GM18499 (cell line): ENCODE results near the gene CBX3.
"Not testable (repeated sequence)": the region's sequence is repeated elsewhere in the genome, so short reads cannot be mapped to it uniquely, and the experiment has no call there.

ENCODE experiments used
- ATAC-seq: cut with Tn5 transposase; IDR thresholded peaks from one replicate; pipeline ENCODE4 v1.9.1; 2021; ENCODE audit warnings: moderate number of reproducible peaks; ENCODE audit not compliant: insufficient read depth, unreplicated experiment

The CBX3 gene

DNA sequence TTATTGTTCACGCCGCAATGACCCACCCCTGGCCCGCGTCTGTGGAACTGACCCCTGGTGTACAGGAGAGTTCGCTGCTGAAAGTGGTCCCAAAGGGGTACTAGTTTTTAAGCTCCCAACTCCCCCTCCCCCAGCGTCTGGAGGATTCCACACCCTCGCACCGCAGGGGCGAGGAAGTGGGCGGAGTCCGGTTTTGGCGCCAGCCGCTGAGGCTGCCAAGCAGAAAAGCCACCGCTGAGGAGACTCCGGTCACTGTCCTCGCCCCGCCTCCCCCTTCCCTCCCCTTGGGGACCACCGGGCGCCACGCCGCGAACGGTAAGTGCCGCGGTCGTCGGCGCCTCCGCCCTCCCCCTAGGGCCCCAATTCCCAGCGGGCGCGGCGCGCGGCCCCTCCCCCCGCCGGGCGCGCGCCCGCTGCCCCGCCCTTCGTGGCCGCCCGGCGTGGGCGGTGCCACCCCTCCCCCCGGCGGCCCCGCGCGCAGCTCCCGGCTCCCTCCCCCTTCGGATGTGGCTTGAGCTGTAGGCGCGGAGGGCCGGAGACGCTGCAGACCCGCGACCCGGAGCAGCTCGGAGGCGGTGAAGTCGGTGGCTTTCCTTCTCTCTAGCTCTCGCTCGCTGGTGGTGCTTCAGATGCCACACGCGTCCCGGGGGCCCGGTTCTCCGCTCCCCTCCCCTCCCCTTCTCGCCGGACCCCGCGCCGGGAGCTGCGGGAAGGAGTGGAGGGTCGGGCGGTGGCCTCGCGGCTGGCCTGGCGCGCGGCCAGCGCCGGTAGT, at the start of gene CBX3:
Gene CBX3 (plus strand): TSS at position 499 of the 772 bp plus-strand sequence. CDS start 1,254 bp downstream, outside the sequence.
- ATAC-seq = peak; percentile 22

DNA sequence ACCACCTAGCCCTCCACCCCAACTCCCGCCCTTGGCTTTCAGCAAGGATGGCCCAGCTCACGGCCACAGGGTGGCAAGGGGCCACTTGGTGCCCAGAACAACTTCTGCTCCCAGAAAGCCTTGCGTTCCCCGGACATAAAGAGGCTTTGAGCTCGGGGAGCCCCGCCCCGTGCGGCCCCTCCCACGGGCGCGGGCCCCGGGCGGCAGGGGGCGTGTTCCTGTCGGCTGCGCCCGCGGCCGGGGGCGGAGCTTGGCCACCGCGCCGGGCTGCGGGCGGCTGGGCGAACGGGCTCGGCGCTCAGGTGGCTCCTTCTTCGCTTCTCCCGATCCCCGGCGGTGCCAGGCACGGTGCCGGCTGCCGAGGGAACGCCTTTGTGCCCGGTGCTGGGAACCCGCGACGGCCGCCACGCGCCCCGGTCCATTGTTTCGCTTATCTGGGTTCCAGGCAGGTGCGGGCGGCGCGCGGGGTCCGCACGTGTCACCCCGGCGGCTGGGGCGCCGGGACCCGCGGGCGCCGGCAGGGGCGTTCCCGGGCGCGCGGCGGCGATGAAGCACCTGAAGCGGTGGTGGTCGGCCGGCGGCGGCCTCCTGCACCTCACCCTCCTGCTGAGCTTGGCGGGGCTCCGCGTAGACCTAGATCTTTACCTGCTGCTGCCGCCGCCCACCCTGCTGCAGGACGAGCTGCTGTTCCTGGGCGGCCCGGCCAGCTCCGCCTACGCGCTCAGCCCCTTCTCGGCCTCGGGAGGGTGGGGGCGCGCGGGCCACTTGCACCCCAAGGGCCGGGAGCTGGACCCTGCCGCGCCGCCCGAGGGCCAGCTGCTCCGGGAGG, 49.4 kb upstream of the CBX3 start, which contains the start of gene NFE2L3:
Gene NFE2L3 (plus strand): TSS at position 246 of the 829 bp plus-strand sequence. CDS start 301 bp downstream, at position 547.
- ATAC-seq = peak; percentile 37

DNA sequence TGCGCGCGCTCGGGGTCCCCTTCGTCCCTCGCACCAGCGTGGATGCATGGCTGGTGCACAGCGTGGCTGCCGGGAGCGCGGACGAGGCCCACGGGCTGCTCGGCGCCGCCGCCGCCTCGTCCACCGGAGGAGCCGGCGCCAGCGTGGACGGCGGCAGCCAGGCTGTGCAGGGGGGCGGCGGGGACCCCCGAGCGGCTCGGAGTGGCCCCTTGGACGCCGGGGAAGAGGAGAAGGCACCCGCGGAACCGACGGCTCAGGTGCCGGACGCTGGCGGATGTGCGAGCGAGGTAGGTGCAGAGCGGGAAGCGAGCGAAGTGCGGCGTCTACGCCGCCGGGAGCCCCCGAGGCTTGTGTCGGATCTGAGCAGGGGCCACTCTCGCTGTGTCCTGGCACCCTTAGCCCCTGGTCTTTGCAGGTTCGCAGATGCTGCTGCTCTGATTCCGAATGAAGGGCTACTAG, 48.7 kb upstream of the CBX3 start:
- not testable (repeated sequence) for ATAC-seq

DNA sequence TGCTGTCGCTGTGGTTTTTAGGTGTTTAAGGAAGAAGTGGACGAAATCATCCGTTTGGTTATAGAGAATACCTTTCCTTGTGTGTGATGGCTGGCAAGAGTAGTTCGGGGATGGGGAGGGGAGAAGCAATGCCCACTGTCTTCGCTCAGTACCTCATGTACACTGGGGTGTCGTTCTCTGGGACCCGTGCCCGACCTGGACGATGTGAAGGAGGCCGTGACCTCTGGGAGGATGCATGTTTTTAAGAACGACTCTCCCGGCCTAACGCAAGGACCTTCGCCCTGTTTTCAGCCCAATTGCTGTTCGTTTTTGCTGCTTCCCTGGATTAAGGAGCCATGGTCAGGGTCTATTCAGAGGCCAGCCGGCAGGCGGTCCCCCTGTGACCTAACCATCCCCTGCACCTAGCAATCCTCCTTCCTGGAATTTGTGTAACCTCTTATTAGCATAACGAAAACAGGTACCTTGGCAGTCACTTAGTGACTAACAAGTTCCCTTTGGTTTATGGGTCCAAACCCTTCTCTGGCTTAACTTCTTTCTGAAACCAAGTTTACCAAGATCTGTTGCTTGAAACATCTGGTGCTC, 48.2 kb upstream of the CBX3 start:
- ATAC-seq = no peak

DNA sequence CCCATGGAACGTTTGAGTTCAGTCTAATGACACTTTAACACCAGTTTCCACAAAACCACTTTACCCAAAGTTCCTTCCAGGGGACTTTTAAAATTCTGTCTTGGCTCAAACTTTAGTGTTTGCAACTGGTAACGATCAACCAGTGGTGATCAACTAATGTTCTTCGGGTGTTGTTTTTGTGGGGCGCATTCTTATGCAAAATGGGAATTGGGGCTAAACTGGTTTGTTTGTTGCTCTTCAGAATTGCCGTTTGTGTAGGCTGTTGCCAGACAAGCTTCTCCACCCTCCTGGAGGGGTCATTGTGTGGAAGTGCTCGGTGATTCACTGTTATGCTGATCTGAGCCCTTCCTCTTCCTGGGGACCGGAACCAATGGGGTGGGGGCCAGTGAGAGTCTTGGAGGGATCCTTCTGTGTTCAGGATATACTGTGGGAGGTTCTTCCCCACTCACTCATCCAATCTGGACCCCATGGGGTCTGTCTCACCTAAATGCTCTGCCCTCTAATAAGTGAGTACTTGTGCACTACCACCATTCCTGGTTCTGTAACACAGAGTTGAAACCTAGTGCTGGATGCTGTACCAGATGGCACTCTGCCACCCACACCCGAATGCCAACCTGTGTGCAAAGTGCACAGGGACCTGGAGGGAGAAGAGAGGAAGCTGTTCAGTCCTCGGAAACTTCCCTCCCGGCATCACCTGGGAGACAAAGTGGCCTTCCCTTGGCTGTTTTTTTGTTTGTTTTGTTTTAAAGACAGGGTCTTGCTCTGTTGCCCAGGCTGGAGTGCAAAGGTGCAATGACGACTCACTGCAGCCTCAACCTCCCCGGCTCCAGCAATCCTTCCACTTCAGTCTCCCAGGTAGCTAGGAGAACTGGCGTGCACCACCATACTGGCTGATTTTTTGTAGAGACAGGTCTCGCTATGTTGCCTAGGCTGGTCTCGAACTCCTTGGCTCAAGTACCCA, 47.4 kb upstream of the CBX3 start:
- no peak for ATAC-seq

DNA sequence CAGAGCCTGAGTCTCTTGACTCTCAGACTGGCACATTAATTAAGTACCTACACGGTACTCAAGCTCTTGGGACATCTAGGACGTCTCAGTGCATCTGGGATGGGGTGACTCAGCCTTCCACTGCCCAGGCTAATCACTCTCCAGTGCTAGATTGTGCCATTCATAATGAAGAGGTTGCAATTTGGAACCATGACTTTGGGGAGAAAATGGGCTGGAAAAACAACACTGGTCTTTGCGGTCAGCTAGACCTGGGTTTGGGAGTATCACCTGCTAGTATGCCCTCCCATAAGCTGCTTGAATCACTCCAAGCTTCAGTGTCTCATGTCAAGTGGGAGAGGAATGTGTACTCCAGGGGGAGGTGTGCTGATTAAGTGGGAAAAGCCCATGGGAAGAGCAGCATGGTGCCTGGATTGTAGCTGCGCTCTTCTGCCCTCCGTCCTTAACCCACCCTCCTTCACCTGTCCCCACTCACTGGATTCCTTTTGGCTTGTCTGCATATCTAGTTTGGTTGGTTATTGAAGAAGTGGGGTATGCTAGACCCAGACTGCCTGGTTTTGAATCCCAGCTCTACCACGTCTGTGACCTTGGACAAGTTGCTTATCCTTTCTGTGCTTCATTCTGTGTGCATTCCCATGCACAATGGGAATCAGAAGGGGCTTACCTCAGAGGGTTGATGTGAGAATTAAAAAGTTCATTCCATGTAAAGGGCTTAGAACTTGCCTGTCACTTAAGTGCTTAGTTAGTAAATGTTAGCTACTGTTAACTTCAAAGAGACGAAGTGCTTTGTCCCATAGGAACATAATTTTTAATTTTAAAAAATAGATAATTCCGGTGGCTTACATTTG, 45.8 kb upstream of the CBX3 start:
- no peak for ATAC-seq

DNA sequence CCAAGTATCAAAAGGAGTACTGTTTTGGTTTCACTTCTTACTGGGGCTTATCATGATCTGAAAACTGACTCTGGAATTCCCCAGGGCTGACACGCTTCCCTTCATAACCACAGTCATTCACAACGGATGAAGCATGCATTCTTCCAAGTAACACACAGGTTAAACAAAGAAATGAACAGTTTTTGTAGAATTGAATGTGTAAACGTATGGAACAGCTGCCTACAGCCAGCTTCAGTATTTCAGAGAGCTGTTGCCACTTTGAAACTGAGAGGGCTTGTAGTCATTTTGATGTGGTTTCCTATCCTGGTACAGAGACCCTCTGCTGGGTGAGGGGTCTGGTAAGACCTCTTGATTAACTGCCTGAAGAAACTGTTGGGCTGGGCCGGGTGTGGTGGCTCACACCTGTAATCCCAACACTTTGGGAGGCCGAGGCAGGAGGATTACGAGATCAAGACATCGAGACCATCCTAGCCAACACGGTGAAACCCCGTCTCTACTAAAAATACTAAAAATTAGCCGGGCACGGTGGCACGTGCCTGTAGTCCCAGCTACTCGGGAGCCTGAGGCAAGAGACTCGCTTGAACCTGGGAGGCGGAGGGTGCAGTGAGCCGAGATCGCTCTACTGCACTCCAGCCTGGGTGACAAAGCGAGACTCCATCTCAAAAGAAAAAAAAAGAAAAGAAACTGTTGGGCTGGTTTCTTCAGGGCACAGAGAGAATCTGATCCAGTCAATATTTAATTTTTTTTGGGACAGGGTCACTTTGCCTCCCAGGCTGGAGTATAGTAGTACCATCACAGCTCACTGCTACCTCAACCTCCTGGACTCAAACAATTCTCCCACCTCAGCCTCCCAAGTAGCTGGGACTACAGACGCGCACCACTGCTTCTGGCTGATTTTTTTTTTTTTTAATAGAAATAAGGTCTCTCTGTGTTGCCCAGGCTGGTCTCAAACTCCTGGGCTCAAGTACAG, 44.8 kb upstream of the CBX3 start:
- ATAC-seq = no peak

DNA sequence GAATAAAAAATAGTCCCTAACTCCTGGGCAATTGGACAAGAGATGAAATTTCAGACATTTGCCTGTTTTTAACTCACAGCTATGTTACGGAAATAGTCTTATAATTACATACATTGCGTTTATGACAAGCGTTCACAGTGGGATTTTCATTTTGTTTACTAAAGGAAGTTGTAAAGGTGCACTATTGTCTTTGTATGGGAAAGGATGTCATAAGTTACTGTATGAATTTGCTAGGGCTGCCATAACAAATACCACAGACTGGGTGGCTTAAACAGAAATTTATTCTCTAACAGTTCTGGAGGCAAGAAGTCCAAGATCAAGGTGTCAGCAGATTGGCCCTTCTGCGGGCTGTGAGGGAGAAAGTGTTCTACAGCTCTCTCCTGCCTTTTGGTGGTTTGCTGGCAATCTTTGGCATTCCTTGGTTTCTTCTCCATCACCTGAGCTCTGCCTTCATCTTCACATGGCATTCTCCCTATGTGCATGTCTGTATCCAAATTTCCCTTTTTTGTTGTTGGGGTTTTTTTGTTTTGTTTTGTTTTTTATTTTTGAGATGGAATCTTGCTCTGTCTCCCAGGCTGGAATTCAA, 43.9 kb upstream of the CBX3 start:
- ATAC-seq = no peak

DNA sequence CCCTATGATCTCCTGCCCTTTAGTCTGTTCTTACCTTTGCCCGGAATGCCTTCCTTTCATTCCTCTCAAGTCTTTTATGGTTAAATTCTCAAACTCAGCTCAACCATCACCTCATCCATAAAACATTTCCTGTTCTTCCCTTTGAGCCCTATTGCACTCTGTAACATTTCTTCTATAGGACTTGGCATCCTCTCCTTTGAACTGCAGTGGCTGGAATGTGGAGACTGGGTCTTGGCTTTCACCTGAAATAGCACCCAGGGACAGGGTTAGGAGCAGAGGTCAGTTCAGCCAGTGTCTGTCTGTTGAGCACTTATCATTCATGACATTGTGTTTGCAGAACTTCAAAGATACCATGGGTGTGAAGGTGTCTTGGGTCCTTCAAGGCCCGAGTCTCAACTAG, 42.3 kb upstream of the CBX3 start:
- no peak for ATAC-seq

DNA sequence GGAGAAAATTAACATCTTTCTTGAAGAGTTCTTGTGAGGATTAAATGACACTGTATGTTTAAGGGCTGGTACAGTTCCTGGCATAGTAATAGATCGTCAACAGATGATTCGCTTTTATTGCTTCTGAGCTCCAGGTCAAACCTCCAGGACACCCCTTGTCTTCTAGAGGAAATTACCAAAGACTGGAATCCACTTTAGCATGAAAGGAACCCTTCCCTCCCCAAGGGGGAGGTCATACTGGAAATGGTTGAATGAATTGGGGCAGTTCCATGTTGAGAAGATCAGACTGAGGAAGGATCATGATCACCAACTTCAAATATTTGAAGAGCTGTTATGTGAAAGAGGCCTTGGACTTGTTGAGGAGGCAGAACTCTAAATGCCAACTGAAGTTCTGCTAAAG, 40.6 kb upstream of the CBX3 start:
- ATAC-seq = no peak

DNA sequence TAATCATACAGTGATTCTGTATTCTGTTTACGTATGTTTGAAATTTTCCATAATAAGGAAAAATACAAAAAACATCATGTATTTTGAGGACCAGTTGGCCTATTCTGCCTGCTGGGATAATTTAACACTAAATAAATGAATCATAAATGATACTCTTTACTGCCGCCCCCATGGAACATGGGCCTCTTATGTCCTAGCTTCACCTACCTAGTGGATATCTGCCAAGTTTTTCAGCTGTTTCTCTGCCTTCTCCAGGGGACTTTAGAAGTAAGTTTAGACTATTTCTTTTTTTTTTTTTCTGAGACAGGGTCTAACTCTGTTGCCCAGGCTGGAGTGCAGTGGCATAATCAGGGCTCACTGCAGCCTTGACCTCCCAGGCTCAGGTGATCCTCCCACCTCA, 39.1 kb upstream of the CBX3 start:
- no peak for ATAC-seq

DNA sequence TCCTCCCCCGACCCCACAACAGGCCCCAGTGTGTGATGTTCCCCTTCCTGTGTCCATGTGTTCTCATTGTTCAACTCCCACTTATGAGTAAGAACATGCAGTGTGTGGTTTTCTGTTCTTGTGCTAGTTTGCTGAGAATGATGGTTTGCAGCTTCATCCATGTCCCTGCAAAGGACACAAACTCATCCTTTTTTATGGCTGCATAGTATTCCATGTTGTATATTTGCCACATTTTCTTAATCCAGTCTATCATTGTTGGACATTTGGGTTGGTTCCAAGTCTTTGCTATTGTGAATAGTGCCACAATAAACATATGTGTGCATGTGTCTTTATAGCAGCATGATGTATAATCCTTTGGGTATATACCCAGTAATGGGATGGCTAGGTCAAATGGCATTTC, 37.7 kb upstream of the CBX3 start:
- not testable (repeated sequence) for ATAC-seq

DNA sequence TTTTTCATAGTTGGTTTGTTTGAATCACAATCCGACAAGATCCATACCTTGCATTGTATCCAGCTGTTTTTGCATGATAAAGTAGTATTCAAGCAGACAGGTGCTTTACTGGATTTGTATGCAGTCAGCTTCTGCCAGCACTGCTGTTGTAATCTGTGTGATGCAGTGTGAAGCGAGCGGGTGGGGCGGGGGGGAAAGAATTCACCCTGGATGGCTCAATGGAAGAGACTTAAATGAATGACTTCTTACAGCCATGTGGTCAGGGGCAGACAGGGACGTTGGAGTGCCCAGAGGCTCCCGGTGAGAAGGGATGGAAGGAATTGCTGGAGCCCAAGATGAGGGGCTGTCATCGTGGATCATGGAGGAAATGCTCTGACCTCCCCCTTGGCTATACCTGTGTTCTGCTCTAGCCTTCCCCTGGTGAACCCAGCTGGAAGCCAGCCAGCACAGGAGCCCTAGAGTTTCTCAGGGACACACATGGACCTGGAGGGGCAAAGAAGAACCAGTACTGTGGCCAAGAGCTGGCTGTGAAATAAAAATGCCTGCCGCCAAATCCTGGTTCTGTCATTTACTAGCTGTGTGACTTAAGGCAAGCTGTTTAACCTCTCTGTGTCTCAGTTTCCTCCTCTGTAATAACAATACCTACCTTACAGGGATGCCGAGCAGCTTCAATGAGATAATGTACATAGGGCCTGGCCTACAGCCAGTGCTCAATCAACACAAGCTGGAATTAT, 35.4 kb upstream of the CBX3 start:
- ATAC-seq = no peak

DNA sequence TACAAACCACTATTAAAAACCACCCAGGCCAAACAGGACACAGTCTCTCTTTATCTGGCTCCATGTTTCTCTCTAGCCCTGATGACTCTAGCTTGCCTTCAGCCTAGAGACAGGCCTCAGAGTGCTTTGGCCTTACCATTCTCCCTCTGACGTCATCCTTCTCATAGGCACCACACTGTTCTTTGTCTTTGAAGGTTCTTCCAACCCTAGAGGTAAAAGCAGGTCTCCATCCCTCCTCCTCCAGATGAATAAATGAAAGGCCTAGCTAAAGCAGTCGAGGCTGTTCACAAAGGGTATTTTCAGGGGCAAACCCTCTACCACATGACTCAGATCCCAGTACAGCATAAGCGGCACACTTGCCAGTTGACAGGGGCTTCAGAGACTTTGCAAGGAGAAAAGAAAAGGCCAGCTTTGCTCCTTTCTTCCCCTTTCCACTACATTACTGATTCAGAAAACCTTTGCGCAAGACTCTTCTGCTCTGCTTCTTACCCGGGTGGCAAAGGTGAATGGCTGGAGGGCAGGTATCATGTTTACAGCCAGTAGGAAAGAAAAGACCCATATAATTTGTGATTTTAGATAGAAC, 34.8 kb upstream of the CBX3 start:
- ATAC-seq = no peak

DNA sequence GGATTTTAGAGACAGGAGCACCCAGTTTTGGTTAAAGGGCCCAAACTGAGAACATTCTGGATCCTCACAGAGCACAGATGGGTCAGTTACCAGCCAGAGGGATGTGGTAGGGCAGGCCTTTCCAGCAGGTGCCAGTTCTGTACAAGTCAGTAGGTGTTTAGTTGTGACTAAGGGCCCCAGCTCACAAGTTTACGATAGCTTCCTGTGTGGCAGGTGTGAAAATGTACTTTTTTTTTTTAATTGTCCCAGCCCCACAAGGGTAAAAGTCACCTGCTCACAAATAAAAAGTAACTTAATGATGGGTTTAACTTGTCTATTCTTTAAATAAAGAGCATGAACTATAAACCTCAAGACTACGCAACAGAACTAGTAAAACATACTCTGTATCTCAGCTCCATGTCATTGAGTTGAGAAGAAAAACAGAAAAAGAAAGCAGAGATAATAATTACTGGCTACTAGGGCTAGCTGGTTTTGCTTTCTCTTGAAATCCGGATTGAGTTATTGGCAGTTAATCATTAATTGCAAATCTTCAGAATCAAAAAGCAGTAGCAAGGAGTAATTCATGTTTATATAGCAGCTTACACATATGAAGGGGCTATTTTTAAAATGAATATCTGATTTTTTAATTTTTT, 34.1 kb upstream of the CBX3 start:
- ATAC-seq = no peak

DNA sequence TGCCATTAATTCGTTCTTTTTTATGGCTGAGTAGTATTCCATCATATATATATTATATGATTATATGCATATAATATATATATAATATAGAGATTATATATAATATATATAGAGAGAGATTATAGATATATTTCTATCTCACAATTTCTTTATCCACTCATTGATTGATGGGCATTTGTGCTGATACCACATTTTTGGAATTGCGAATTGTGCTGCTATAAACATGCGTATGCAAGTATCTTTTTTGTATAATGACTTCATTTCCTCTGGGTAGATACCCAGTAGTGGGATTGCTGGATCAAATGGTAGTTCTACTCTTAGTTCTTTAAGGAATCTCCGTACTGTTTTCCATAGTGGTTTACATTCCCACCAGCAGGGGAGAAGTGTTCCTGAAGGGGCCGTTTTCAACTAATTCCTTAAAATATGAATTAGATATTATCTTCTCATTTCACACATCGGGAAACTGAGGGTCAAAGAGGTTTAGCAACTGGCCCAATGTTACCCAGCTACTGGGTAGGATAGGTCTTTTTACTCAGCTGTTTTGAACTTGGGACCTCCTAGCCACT, 33.0 kb upstream of the CBX3 start:
- no peak for ATAC-seq
